Measurements from ENCODE around the gene NRG2.
A peak's percentile ranks its signal among the peaks of the same experiment; 100 is the strongest.

NRG2 gene

GRCh38 chr5:139906661-139907060 lies 136.4 kb downstream of the NRG2 start:
- H3K27me3 ChIP-seq (ENCODE audit: control insufficient read depth in 1 of 2, insufficient read depth in 2 of 2, low read length in 2 of 2) = peaks cover 12 to 25% of the 10 kb centered on the region in 2 donors
- no peaks in the 10 kb centered on the region for H3K9me3 ChIP-seq (ENCODE audit: control insufficient read depth in 2 of 2, low read length in 2 of 2)

GRCh38 chr5:139904816-139905661 lies 138.1 kb downstream of the NRG2 start:
- Histone ChIP-seq H3K9ac (ENCODE audit: low read length in 2 of 2) (no peak overlapping the region), H3K9me3 (ENCODE audit: control insufficient read depth in 2 of 2, low read length in 2 of 2) (no peaks in the 10 kb centered on the region), H3K27ac (ENCODE audit: low read length) (no peak overlapping the region), H3K4me1 (ENCODE audit: control insufficient read depth, insufficient read depth, low read length) (peaks cover 16% of the 10 kb centered on the region), H3K27me3 (ENCODE audit: control insufficient read depth in 1 of 2, insufficient read depth in 2 of 2, low read length in 2 of 2) (peaks cover 12 to 25% of the 10 kb centered on the region in 2 donors), H3K4me3 (ENCODE audit: low read length in 2 of 2) (peak overlapping the region in 1 of 2 donors; percentile 71), H3K36me3 (ENCODE audit: control insufficient read depth in 2 of 2, insufficient read depth in 2 of 2, low read length in 2 of 2) (no peaks in the 10 kb centered on the region)

More at GRCh38 chr5:139906661-139907060, 136.4 kb downstream of the NRG2 start:
- Histone ChIP-seq H3K36me3 (ENCODE audit: control insufficient read depth in 2 of 2, insufficient read depth in 2 of 2, low read length in 2 of 2) (no peaks in the 10 kb centered on the region), H3K4me1 (ENCODE audit: control insufficient read depth, insufficient read depth, low read length) (peaks cover 16% of the 10 kb centered on the region), H3K27ac (ENCODE audit: low read length) (no peak overlapping the region), H3K9ac (ENCODE audit: low read length in 2 of 2) (no peak overlapping the region), H3K4me3 (ENCODE audit: low read length in 2 of 2) (no peak overlapping the region)

GRCh38 chr5:139904566-139904815 lies 138.6 kb downstream of the NRG2 start:
- Histone ChIP-seq H3K9me3 (ENCODE audit: control insufficient read depth in 2 of 2, low read length in 2 of 2) (no peaks in the 10 kb centered on the region), H3K4me3 (ENCODE audit: low read length in 2 of 2) (peak overlapping the region; percentile 48 to 71), H3K4me1 (ENCODE audit: control insufficient read depth, insufficient read depth, low read length) (peaks cover 16% of the 10 kb centered on the region), H3K27me3 (ENCODE audit: control insufficient read depth in 1 of 2, insufficient read depth in 2 of 2, low read length in 2 of 2) (peaks cover 12 to 25% of the 10 kb centered on the region in 2 donors), H3K27ac (ENCODE audit: low read length) (no peak overlapping the region), H3K9ac (ENCODE audit: low read length in 2 of 2) (no peak overlapping the region), H3K36me3 (ENCODE audit: control insufficient read depth in 2 of 2, insufficient read depth in 2 of 2, low read length in 2 of 2) (no peaks in the 10 kb centered on the region)

- H3K4me3 ChIP-seq (ENCODE audit: low read length in 2 of 2) = peak overlapping the region; percentile 48 to 71
- H3K9ac ChIP-seq (ENCODE audit: low read length in 2 of 2) = no peak overlapping the region
- no peak overlapping the region for H3K27ac ChIP-seq (ENCODE audit: low read length)
- no peaks in the 10 kb centered on the region for H3K36me3 ChIP-seq (ENCODE audit: control insufficient read depth in 2 of 2, insufficient read depth in 2 of 2, low read length in 2 of 2)
- peaks cover 16% of the 10 kb centered on the region for H3K4me1 ChIP-seq (ENCODE audit: control insufficient read depth, insufficient read depth, low read length)
- peaks cover 12 to 25% of the 10 kb centered on the region in 2 donors for H3K27me3 ChIP-seq (ENCODE audit: control insufficient read depth in 1 of 2, insufficient read depth in 2 of 2, low read length in 2 of 2)
- no peaks in the 10 kb centered on the region for H3K9me3 ChIP-seq (ENCODE audit: control insufficient read depth in 2 of 2, low read length in 2 of 2)
Observed at GRCh38 chr5:139903795-139904565, 139.1 kb downstream of the NRG2 start.

- Histone ChIP-seq H3K9me3 (ENCODE audit: control insufficient read depth in 2 of 2, low read length in 2 of 2) (no peaks in the 10 kb centered on the region), H3K4me3 (ENCODE audit: low read length in 2 of 2) (peak overlapping the region; percentile 48 to 71), H3K4me1 (ENCODE audit: control insufficient read depth, insufficient read depth, low read length) (peaks cover 16% of the 10 kb centered on the region), H3K36me3 (ENCODE audit: control insufficient read depth in 2 of 2, insufficient read depth in 2 of 2, low read length in 2 of 2) (no peaks in the 10 kb centered on the region), H3K9ac (ENCODE audit: low read length in 2 of 2) (no peak overlapping the region), H3K27me3 (ENCODE audit: control insufficient read depth in 1 of 2, insufficient read depth in 2 of 2, low read length in 2 of 2) (peaks cover 15 to 25% of the 10 kb centered on the region in 2 donors), H3K27ac (ENCODE audit: low read length) (no peak overlapping the region)
Observed at GRCh38 chr5:139903450-139903794, 139.7 kb downstream of the NRG2 start.

- Histone ChIP-seq H3K27me3 (ENCODE audit: control insufficient read depth in 1 of 2, insufficient read depth in 2 of 2, low read length in 2 of 2) (peaks cover 15 to 25% of the 10 kb centered on the region in 2 donors), H3K9ac (ENCODE audit: low read length in 2 of 2) (no peak overlapping the region), H3K27ac (ENCODE audit: low read length) (no peak overlapping the region), H3K4me1 (ENCODE audit: control insufficient read depth, insufficient read depth, low read length) (peaks cover 16% of the 10 kb centered on the region), H3K9me3 (ENCODE audit: control insufficient read depth in 2 of 2, low read length in 2 of 2) (no peaks in the 10 kb centered on the region), H3K36me3 (ENCODE audit: control insufficient read depth in 2 of 2, insufficient read depth in 2 of 2, low read length in 2 of 2) (no peaks in the 10 kb centered on the region), H3K4me3 (ENCODE audit: low read length in 2 of 2) (no peak overlapping the region)
Observed at GRCh38 chr5:139901986-139902385, 141.1 kb downstream of the NRG2 start.

- Histone ChIP-seq H3K27me3 (ENCODE audit: control insufficient read depth in 1 of 2, insufficient read depth in 2 of 2, low read length in 2 of 2) (peaks cover 15 to 25% of the 10 kb centered on the region in 2 donors), H3K4me3 (ENCODE audit: low read length in 2 of 2) (no peak overlapping the region), H3K9ac (ENCODE audit: low read length in 2 of 2) (no peak overlapping the region), H3K27ac (ENCODE audit: low read length) (no peak overlapping the region), H3K4me1 (ENCODE audit: control insufficient read depth, insufficient read depth, low read length) (peaks cover 18% of the 10 kb centered on the region), H3K36me3 (ENCODE audit: control insufficient read depth in 2 of 2, insufficient read depth in 2 of 2, low read length in 2 of 2) (no peaks in the 10 kb centered on the region), H3K9me3 (ENCODE audit: control insufficient read depth in 2 of 2, low read length in 2 of 2) (no peaks in the 10 kb centered on the region)
Observed at GRCh38 chr5:139901251-139901575, 141.9 kb downstream of the NRG2 start.

GRCh38 chr5:139900546-139901250 lies 142.4 kb downstream of the NRG2 start:
- Histone ChIP-seq H3K9ac (ENCODE audit: low read length in 2 of 2) (no peak overlapping the region), H3K27ac (ENCODE audit: low read length) (no peak overlapping the region), H3K9me3 (ENCODE audit: control insufficient read depth in 2 of 2, low read length in 2 of 2) (no peaks in the 10 kb centered on the region), H3K4me1 (ENCODE audit: control insufficient read depth, insufficient read depth, low read length) (peaks cover 23% of the 10 kb centered on the region), H3K36me3 (ENCODE audit: control insufficient read depth in 2 of 2, insufficient read depth in 2 of 2, low read length in 2 of 2) (no peaks in the 10 kb centered on the region), H3K27me3 (ENCODE audit: control insufficient read depth in 1 of 2, insufficient read depth in 2 of 2, low read length in 2 of 2) (peaks cover 15 to 25% of the 10 kb centered on the region in 2 donors), H3K4me3 (ENCODE audit: low read length in 2 of 2) (no peak overlapping the region)

GRCh38 chr5:139898981-139899380 lies 144.1 kb downstream of the NRG2 start:
- Histone ChIP-seq H3K27ac (ENCODE audit: low read length) (no peak overlapping the region), H3K36me3 (ENCODE audit: control insufficient read depth in 2 of 2, insufficient read depth in 2 of 2, low read length in 2 of 2) (no peaks in the 10 kb centered on the region), H3K4me1 (ENCODE audit: control insufficient read depth, insufficient read depth, low read length) (peaks cover 18% of the 10 kb centered on the region), H3K9ac (ENCODE audit: low read length in 2 of 2) (no peak overlapping the region), H3K9me3 (ENCODE audit: control insufficient read depth in 2 of 2, low read length in 2 of 2) (no peaks in the 10 kb centered on the region), H3K27me3 (ENCODE audit: control insufficient read depth in 1 of 2, insufficient read depth in 2 of 2, low read length in 2 of 2) (peaks cover 11 to 13% of the 10 kb centered on the region in 2 donors), H3K4me3 (ENCODE audit: low read length in 2 of 2) (no peak overlapping the region)

- Histone ChIP-seq H3K36me3 (ENCODE audit: control insufficient read depth in 2 of 2, insufficient read depth in 2 of 2, low read length in 2 of 2) (no peaks in the 10 kb centered on the region), H3K9ac (ENCODE audit: low read length in 2 of 2) (no peak overlapping the region), H3K4me3 (ENCODE audit: low read length in 2 of 2) (no peak overlapping the region), H3K4me1 (ENCODE audit: control insufficient read depth, insufficient read depth, low read length) (peaks cover 13% of the 10 kb centered on the region), H3K27ac (ENCODE audit: low read length) (no peak overlapping the region), H3K9me3 (ENCODE audit: control insufficient read depth in 2 of 2, low read length in 2 of 2) (no peaks in the 10 kb centered on the region), H3K27me3 (ENCODE audit: control insufficient read depth in 1 of 2, insufficient read depth in 2 of 2, low read length in 2 of 2) (peaks cover 4 to 8% of the 10 kb centered on the region in 2 donors)
Observed at GRCh38 chr5:139897982-139898381, 145.1 kb downstream of the NRG2 start.
